ENCODE data around the gene B4GALT2.

DNA sequence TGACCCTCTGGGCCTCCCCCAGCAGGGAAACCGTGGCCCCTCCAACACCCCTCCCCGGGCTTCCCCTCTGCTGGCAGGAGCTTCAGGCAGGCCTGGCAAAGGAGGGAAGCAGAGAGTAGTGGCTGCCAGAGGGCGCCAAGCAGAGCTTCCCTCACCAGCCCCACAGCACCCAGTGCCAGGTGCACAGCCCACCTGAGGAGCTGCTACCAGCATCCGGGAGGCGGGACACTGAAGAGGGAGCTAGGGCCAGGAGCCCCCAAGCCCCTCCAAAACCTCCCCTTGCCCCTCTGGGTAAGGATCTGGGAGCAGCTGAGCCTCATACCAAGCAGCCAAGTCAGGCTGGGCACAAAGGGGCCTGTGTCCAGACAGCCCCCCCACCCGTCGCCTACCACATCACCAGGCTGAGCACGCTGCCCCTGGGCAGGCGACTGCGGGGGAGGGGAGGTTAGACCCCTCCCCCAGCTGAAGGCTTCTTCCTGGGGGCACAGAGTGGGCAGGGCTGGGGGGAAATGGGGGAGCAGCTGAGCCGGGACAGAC, 32.0 kb downstream of the B4GALT2 start:
- TF ChIP-seq, protein P1, sequence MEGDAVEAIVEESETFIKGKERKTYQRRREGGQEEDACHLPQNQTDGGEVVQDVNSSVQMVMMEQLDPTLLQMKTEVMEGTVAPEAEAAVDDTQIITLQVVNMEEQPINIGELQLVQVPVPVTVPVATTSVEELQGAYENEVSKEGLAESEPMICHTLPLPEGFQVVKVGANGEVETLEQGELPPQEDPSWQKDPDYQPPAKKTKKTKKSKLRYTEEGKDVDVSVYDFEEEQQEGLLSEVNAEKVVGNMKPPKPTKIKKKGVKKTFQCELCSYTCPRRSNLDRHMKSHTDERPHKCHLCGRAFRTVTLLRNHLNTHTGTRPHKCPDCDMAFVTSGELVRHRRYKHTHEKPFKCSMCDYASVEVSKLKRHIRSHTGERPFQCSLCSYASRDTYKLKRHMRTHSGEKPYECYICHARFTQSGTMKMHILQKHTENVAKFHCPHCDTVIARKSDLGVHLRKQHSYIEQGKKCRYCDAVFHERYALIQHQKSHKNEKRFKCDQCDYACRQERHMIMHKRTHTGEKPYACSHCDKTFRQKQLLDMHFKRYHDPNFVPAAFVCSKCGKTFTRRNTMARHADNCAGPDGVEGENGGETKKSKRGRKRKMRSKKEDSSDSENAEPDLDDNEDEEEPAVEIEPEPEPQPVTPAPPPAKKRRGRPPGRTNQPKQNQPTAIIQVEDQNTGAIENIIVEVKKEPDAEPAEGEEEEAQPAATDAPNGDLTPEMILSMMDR (IDR thresholded peaks at IDR 0.05; ENCODE audit: low read length): no peak
- TF ChIP-seq EZH2 (optimal IDR thresholded peaks at IDR 0.05; ENCODE audit: low read depth, low read length): no peak
- no peak for TF ChIP-seq EZH2phosphoT487 (IDR thresholded peaks at IDR 0.05; ENCODE audit: low read length)

Data from MM.1S (cell line).